ENCODE data around the gene ENOX1.

ENOX1 gene

GRCh38 chr13:43730642-43731041, 56.1 kb downstream of the ENOX1 start:
- DNase-seq, result no peak
- CTCF ChIA-PET, result no interaction called here
- WGBS (ENCODE audit: insufficient coverage), result 100% methylated on average over 2 of the region's 3 CpGs

GRCh38 chr13:43728421-43728820, 58.4 kb downstream of the ENOX1 start:
- H3K4me3 ChIP-seq (ENCODE audit: control insufficient read depth in 1 of 7, extremely low read depth in 1 of 7, insufficient read depth in 4 of 7, low read depth in 2 of 7, low read length in 6 of 7), result no peak overlapping the region
- H3K36me3 ChIP-seq (ENCODE audit: control insufficient read depth in 4 of 4, insufficient read depth in 4 of 4, low read length in 3 of 4), result no peaks in the 10 kb centered on the region
- ChIA-PET POLR2A (no interaction called here), CTCF (no interaction called here)
- H3K27ac ChIP-seq (ENCODE audit: insufficient read depth in 1 of 2, low read depth in 1 of 2, low read length in 2 of 2, poor library complexity in 1 of 2, severe bottlenecking in 2 of 2), result no peak overlapping the region
- H3K9me3 ChIP-seq (ENCODE audit: control extremely low read depth in 1 of 5, control insufficient read depth in 4 of 5, insufficient read depth in 2 of 5, low read depth in 1 of 5, low read length in 4 of 5), result no peaks in the 10 kb centered on the region
- peaks cover 0 to 7% (median under 1%) of the 10 kb centered on the region in 4 experiments for H3K4me1 ChIP-seq (ENCODE audit: control extremely low read depth in 1 of 4, control insufficient read depth in 4 of 4, insufficient read depth in 4 of 4, low read length in 3 of 4)
- no peak for DNase-seq
- WGBS (ENCODE audit: insufficient coverage), result no CpG with 5 or more reads among the region's 1 CpG
- no peaks in the 10 kb centered on the region for H3K27me3 ChIP-seq (replicated peaks in 2 of 5; ENCODE audit: control insufficient read depth in 4 of 5, insufficient read depth in 5 of 5, low read length in 4 of 5)

More at GRCh38 chr13:43730642-43731041, 56.1 kb downstream of the ENOX1 start:
- Histone ChIP-seq H3K9me3 (ENCODE audit: control extremely low read depth in 1 of 5, control insufficient read depth in 4 of 5, insufficient read depth in 2 of 5, low read depth in 1 of 5, low read length in 4 of 5) (no peaks in the 10 kb centered on the region), H3K27me3 (replicated peaks in 2 of 5; ENCODE audit: control insufficient read depth in 4 of 5, insufficient read depth in 5 of 5, low read length in 4 of 5) (no peaks in the 10 kb centered on the region), H3K4me3 (ENCODE audit: control insufficient read depth in 1 of 7, extremely low read depth in 1 of 7, insufficient read depth in 4 of 7, low read depth in 2 of 7, low read length in 6 of 7) (no peak overlapping the region), H3K4me1 (ENCODE audit: control extremely low read depth in 1 of 4, control insufficient read depth in 4 of 4, insufficient read depth in 4 of 4, low read length in 3 of 4) (no peaks in the 10 kb centered on the region), H3K27ac (ENCODE audit: insufficient read depth in 1 of 2, low read depth in 1 of 2, low read length in 2 of 2, poor library complexity in 1 of 2, severe bottlenecking in 2 of 2) (no peak overlapping the region), H3K36me3 (ENCODE audit: control insufficient read depth in 4 of 4, insufficient read depth in 4 of 4, low read length in 3 of 4) (no peaks in the 10 kb centered on the region)
- POLR2A ChIA-PET, result no interaction called here

GRCh38 chr13:43727856-43728255, 58.9 kb downstream of the ENOX1 start:
- Histone ChIP-seq H3K36me3 (ENCODE audit: control insufficient read depth in 4 of 4, insufficient read depth in 4 of 4, low read length in 3 of 4) (no peaks in the 10 kb centered on the region), H3K27me3 (replicated peaks in 2 of 5; ENCODE audit: control insufficient read depth in 4 of 5, insufficient read depth in 5 of 5, low read length in 4 of 5) (no peaks in the 10 kb centered on the region), H3K4me1 (ENCODE audit: control extremely low read depth in 1 of 4, control insufficient read depth in 4 of 4, insufficient read depth in 4 of 4, low read length in 3 of 4) (peaks cover 0 to 10% (median 1%) of the 10 kb centered on the region in 4 experiments), H3K4me3 (ENCODE audit: control insufficient read depth in 1 of 7, extremely low read depth in 1 of 7, insufficient read depth in 4 of 7, low read depth in 2 of 7, low read length in 6 of 7) (no peak overlapping the region), H3K9me3 (ENCODE audit: control extremely low read depth in 1 of 5, control insufficient read depth in 4 of 5, insufficient read depth in 2 of 5, low read depth in 1 of 5, low read length in 4 of 5) (no peaks in the 10 kb centered on the region), H3K27ac (ENCODE audit: insufficient read depth in 1 of 2, low read depth in 1 of 2, low read length in 2 of 2, poor library complexity in 1 of 2, severe bottlenecking in 2 of 2) (no peak overlapping the region)
- WGBS (ENCODE audit: insufficient coverage), result no CpG with 5 or more reads among the region's 1 CpG
- ChIA-PET CTCF (no interaction called here), POLR2A (no interaction called here)
- DNase-seq, result no peak

- CTCF ChIA-PET, result no interaction called here
- Histone ChIP-seq H3K36me3 (ENCODE audit: control insufficient read depth in 4 of 4, insufficient read depth in 4 of 4, low read length in 3 of 4) (no peaks in the 10 kb centered on the region), H3K27ac (ENCODE audit: insufficient read depth in 1 of 2, low read depth in 1 of 2, low read length in 2 of 2, poor library complexity in 1 of 2, severe bottlenecking in 2 of 2) (no peak overlapping the region), H3K4me3 (ENCODE audit: control insufficient read depth in 1 of 7, extremely low read depth in 1 of 7, insufficient read depth in 4 of 7, low read depth in 2 of 7, low read length in 6 of 7) (no peak overlapping the region), H3K9me3 (ENCODE audit: control extremely low read depth in 1 of 5, control insufficient read depth in 4 of 5, insufficient read depth in 2 of 5, low read depth in 1 of 5, low read length in 4 of 5) (no peaks in the 10 kb centered on the region), H3K27me3 (replicated peaks in 2 of 5; ENCODE audit: control insufficient read depth in 4 of 5, insufficient read depth in 5 of 5, low read length in 4 of 5) (no peaks in the 10 kb centered on the region), H3K4me1 (ENCODE audit: control extremely low read depth in 1 of 4, control insufficient read depth in 4 of 4, insufficient read depth in 4 of 4, low read length in 3 of 4) (peaks cover 0 to 10% (median 1%) of the 10 kb centered on the region in 4 experiments)
- POLR2A ChIA-PET, result no interaction called here
- 95% methylated on average over 5 of the region's 6 CpGs for WGBS (ENCODE audit: insufficient coverage)
- DNase-seq, result no peak
Observed at GRCh38 chr13:43725460-43725859, 61.3 kb downstream of the ENOX1 start.

GRCh38 chr13:43720780-43721397, 65.9 kb downstream of the ENOX1 start:
- WGBS (ENCODE audit: insufficient coverage), result no CpG with 5 or more reads among the region's 2 CpGs
- H3K27ac ChIP-seq (ENCODE audit: insufficient read depth in 1 of 2, low read depth in 1 of 2, low read length in 2 of 2, poor library complexity in 1 of 2, severe bottlenecking in 2 of 2), result no peak overlapping the region
- no peaks in the 10 kb centered on the region for H3K27me3 ChIP-seq (replicated peaks in 2 of 5; ENCODE audit: control insufficient read depth in 4 of 5, insufficient read depth in 5 of 5, low read length in 4 of 5)
- H3K9me3 ChIP-seq (ENCODE audit: control extremely low read depth in 1 of 5, control insufficient read depth in 4 of 5, insufficient read depth in 2 of 5, low read depth in 1 of 5, low read length in 4 of 5), result no peaks in the 10 kb centered on the region
- CTCF ChIA-PET, result no interaction called here
- H3K4me3 ChIP-seq (ENCODE audit: control insufficient read depth in 1 of 7, extremely low read depth in 1 of 7, insufficient read depth in 4 of 7, low read depth in 2 of 7, low read length in 6 of 7), result no peak overlapping the region
- H3K36me3 ChIP-seq (ENCODE audit: control insufficient read depth in 4 of 4, insufficient read depth in 4 of 4, low read length in 3 of 4), result no peaks in the 10 kb centered on the region
- peaks cover 0 to 10% (median 1%) of the 10 kb centered on the region in 4 experiments for H3K4me1 ChIP-seq (ENCODE audit: control extremely low read depth in 1 of 4, control insufficient read depth in 4 of 4, insufficient read depth in 4 of 4, low read length in 3 of 4)
- POLR2A ChIA-PET, result no interaction called here
- DNase-seq, result no peak

- DNase-seq, result no peak
- Histone ChIP-seq H3K36me3 (ENCODE audit: control insufficient read depth in 4 of 4, insufficient read depth in 4 of 4, low read length in 3 of 4) (no peaks in the 10 kb centered on the region), H3K4me3 (ENCODE audit: control insufficient read depth in 1 of 7, extremely low read depth in 1 of 7, insufficient read depth in 4 of 7, low read depth in 2 of 7, low read length in 6 of 7) (no peak overlapping the region), H3K27me3 (replicated peaks in 2 of 5; ENCODE audit: control insufficient read depth in 4 of 5, insufficient read depth in 5 of 5, low read length in 4 of 5) (no peaks in the 10 kb centered on the region), H3K4me1 (ENCODE audit: control extremely low read depth in 1 of 4, control insufficient read depth in 4 of 4, insufficient read depth in 4 of 4, low read length in 3 of 4) (no peaks in the 10 kb centered on the region), H3K27ac (ENCODE audit: insufficient read depth in 1 of 2, low read depth in 1 of 2, low read length in 2 of 2, poor library complexity in 1 of 2, severe bottlenecking in 2 of 2) (no peak overlapping the region), H3K9me3 (ENCODE audit: control extremely low read depth in 1 of 5, control insufficient read depth in 4 of 5, insufficient read depth in 2 of 5, low read depth in 1 of 5, low read length in 4 of 5) (no peaks in the 10 kb centered on the region)
- POLR2A ChIA-PET, result no interaction called here
- CTCF ChIA-PET, result no interaction called here
- 92% methylated on average over 2 of the region's 2 CpGs for WGBS (ENCODE audit: insufficient coverage)
Observed at GRCh38 chr13:43698758-43699157, 88.0 kb downstream of the ENOX1 start.

- Histone ChIP-seq H3K4me3 (ENCODE audit: control insufficient read depth in 1 of 7, extremely low read depth in 1 of 7, insufficient read depth in 4 of 7, low read depth in 2 of 7, low read length in 6 of 7) (no peak overlapping the region), H3K27ac (ENCODE audit: insufficient read depth in 1 of 2, low read depth in 1 of 2, low read length in 2 of 2, poor library complexity in 1 of 2, severe bottlenecking in 2 of 2) (no peak overlapping the region), H3K36me3 (ENCODE audit: control insufficient read depth in 4 of 4, insufficient read depth in 4 of 4, low read length in 3 of 4) (no peaks in the 10 kb centered on the region), H3K4me1 (ENCODE audit: control extremely low read depth in 1 of 4, control insufficient read depth in 4 of 4, insufficient read depth in 4 of 4, low read length in 3 of 4) (no peaks in the 10 kb centered on the region), H3K9me3 (ENCODE audit: control extremely low read depth in 1 of 5, control insufficient read depth in 4 of 5, insufficient read depth in 2 of 5, low read depth in 1 of 5, low read length in 4 of 5) (no peaks in the 10 kb centered on the region), H3K27me3 (replicated peaks in 2 of 5; ENCODE audit: control insufficient read depth in 4 of 5, insufficient read depth in 5 of 5, low read length in 4 of 5) (no peaks in the 10 kb centered on the region)
- CTCF ChIA-PET, result no interaction called here
- 100% methylated on average over 1 of the region's 2 CpGs for WGBS (ENCODE audit: insufficient coverage)
- DNase-seq, result no peak
- POLR2A ChIA-PET, result no interaction called here
Observed at GRCh38 chr13:43698009-43698408, 88.8 kb downstream of the ENOX1 start.
